Measurements from ENCODE around the gene SREBF2.

The SREBF2 gene

DNA sequence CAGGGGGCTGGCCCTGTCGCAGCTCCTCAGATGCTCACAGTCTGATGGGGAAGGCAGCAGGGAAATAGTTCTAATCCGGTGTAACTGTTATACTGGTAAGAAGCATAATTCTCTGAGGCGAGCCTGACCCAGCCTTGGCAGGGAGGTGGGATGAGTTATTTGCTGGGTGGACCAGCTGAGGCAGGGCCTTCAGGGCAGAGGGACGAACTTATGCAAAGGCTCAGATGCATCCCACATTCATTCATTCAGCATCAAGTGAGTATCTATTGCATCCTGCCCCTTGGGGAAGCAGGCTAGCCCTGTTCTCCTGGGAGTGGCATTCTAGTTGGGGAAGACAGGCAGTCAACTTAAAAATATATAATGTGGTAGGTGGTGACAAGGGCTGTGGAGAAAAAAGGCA is 13.6 kb upstream of the SREBF2 start:
- H3F3A ChIP-seq (ENCODE audit: low read depth), result no peaks in the 10 kb centered on the region
- H3K9ac ChIP-seq (ENCODE audit: low read depth, low read length, poor library complexity, severe bottlenecking), result no peak overlapping the region
- H4K20me1 ChIP-seq (ENCODE audit: insufficient read depth, low read length, poor library complexity, severe bottlenecking), result no peaks in the 10 kb centered on the region
- H3K9me2 ChIP-seq (replicated peaks; ENCODE audit: low read depth, low read length), result no peaks in the 10 kb centered on the region
- H3K27me3 ChIP-seq (ENCODE audit: insufficient read depth, low read length, poor library complexity, severe bottlenecking), result no peaks in the 10 kb centered on the region
- H3K79me2 ChIP-seq (ENCODE audit: insufficient read depth, low read length), result no peaks in the 10 kb centered on the region
- TF ChIP-seq EZH2phosphoT487 (IDR thresholded peaks at IDR 0.05; ENCODE audit: borderline replicate concordance) (no peak), CTCF (conservative IDR thresholded peaks at IDR 0.05; ENCODE audit: low read length) (no peak)
- H3K4me1 ChIP-seq (ENCODE audit: insufficient read depth, low read length, poor library complexity, severe bottlenecking), result no peaks in the 10 kb centered on the region
- H3K36me3 ChIP-seq (ENCODE audit: insufficient read depth, low read length), result peaks cover 38% of the 10 kb centered on the region; the same call in 1 of the 2 replicates
- no peaks in the 10 kb centered on the region for H3K9me3 ChIP-seq (ENCODE audit: insufficient read depth, low read depth, low read length)
- no peak overlapping the region for H3K4me3 ChIP-seq (ENCODE audit: low read length, poor library complexity, severe bottlenecking)
- H2AFZ ChIP-seq (ENCODE audit: low read length), result no peak overlapping the region
- H3K4me2 ChIP-seq (ENCODE audit: low read depth, low read length, poor library complexity, severe bottlenecking), result no peak overlapping the region

DNA sequence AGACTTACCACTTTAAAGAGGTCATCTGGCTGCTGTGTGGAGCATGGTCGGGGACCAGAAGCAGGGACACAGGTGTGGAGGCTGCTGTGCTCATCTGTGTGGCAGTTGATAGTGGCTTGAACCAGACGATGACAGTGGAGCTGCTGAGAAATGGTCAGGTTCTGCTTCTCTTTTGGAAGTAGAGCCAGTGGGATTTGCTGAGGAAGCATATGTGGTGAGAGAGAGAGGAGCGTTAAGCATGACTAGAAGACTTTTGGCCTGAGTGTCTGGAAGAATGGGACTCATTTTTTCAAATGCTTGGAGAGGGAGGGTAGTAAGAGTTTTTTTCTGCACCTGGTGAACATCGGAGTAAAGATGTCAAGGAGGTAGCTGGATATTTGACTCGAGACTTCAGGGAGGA is 12.5 kb upstream of the SREBF2 start:
- H3K4me1 ChIP-seq (ENCODE audit: insufficient read depth, low read length, poor library complexity, severe bottlenecking), result no peaks in the 10 kb centered on the region
- H4K20me1 ChIP-seq (ENCODE audit: insufficient read depth, low read length, poor library complexity, severe bottlenecking), result no peaks in the 10 kb centered on the region
- no peaks in the 10 kb centered on the region for H3K27me3 ChIP-seq (ENCODE audit: insufficient read depth, low read length, poor library complexity, severe bottlenecking)
- H3K4me3 ChIP-seq (ENCODE audit: low read length, poor library complexity, severe bottlenecking), result no peak overlapping the region
- no peaks in the 10 kb centered on the region for H3K9me2 ChIP-seq (replicated peaks; ENCODE audit: low read depth, low read length)
- peaks cover 33% of the 10 kb centered on the region; the same call in 1 of the 2 replicates for H3K36me3 ChIP-seq (ENCODE audit: insufficient read depth, low read length)
- H3F3A ChIP-seq (ENCODE audit: low read depth), result no peaks in the 10 kb centered on the region
- no peak for TF ChIP-seq CTCF (conservative IDR thresholded peaks at IDR 0.05; ENCODE audit: low read length)
- no peak for TF ChIP-seq EZH2phosphoT487 (IDR thresholded peaks at IDR 0.05; ENCODE audit: borderline replicate concordance)
- H3K9ac ChIP-seq (ENCODE audit: low read depth, low read length, poor library complexity, severe bottlenecking), result no peak overlapping the region
- H3K9me3 ChIP-seq (ENCODE audit: insufficient read depth, low read depth, low read length), result no peaks in the 10 kb centered on the region
- H3K4me2 ChIP-seq (ENCODE audit: low read depth, low read length, poor library complexity, severe bottlenecking), result no peak overlapping the region
- H2AFZ ChIP-seq (ENCODE audit: low read length), result no peak overlapping the region
- H3K79me2 ChIP-seq (ENCODE audit: insufficient read depth, low read length), result no peaks in the 10 kb centered on the region

GRCh38 chr22:41821471-41822316 is 11.2 kb upstream of the SREBF2 start:
- no peak for TF ChIP-seq CTCF (conservative IDR thresholded peaks at IDR 0.05; ENCODE audit: low read length)
- no peak for TF ChIP-seq EZH2phosphoT487 (IDR thresholded peaks at IDR 0.05; ENCODE audit: borderline replicate concordance)
- H3K9ac ChIP-seq (ENCODE audit: low read depth, low read length, poor library complexity, severe bottlenecking), result no peak overlapping the region
- no peaks in the 10 kb centered on the region for H4K20me1 ChIP-seq (ENCODE audit: insufficient read depth, low read length, poor library complexity, severe bottlenecking)
- no peaks in the 10 kb centered on the region for H3K79me2 ChIP-seq (ENCODE audit: insufficient read depth, low read length)
- no peak overlapping the region for H2AFZ ChIP-seq (ENCODE audit: low read length)
- H3F3A ChIP-seq (ENCODE audit: low read depth), result no peaks in the 10 kb centered on the region
- H3K4me2 ChIP-seq (ENCODE audit: low read depth, low read length, poor library complexity, severe bottlenecking), result no peak overlapping the region
- H3K27me3 ChIP-seq (ENCODE audit: insufficient read depth, low read length, poor library complexity, severe bottlenecking), result no peaks in the 10 kb centered on the region
- H3K9me3 ChIP-seq (ENCODE audit: insufficient read depth, low read depth, low read length), result no peaks in the 10 kb centered on the region
- H3K4me3 ChIP-seq (ENCODE audit: low read length, poor library complexity, severe bottlenecking), result no peak overlapping the region
- no peaks in the 10 kb centered on the region for H3K4me1 ChIP-seq (ENCODE audit: insufficient read depth, low read length, poor library complexity, severe bottlenecking)
- peaks cover 34% of the 10 kb centered on the region; the same call in 1 of the 2 replicates for H3K36me3 ChIP-seq (ENCODE audit: insufficient read depth, low read length)
- H3K9me2 ChIP-seq (replicated peaks; ENCODE audit: low read depth, low read length), result no peaks in the 10 kb centered on the region

Measured in Loucy (cell line).